K562 (cell line): ENCODE data around the gene RALGPS1. TPM values are rescaled to one million over a fixed set of nuclear protein-coding genes. Genes with fewer than 3 reads are reported as not detected.

Experiments
- NR3C1 ChIP-seq: sonication (generic); formaldehyde crosslinking; IDR thresholded peaks from 2 replicates; pipeline ENCODE4 v1.8.1; 2022; ENCODE audit warnings: missing genetic modification reagents
- polyA plus RNA-seq, 8 experiments: library from polyadenylated mRNA; depleted of rRNA in 4 of 8; stranded (reverse) in 5 of 8; unstranded in 3 of 8; fragments of >200 nt; fragmentation: Nextera tagmentation in 2 of 8; fragmentation: Illumina TruSeq in 1 of 8; extraction: Ambion mirVana in 2 of 8; extraction: Trizol in 1 of 8; gene quantifications; 2 replicates each; pipeline versions ENCODE4 v1.2.1 to v1.2.3, GENCODE V29; 2011 to 2014; ENCODE audit warnings: inconsistent platforms in 1 of 8, missing spikeins in 1 of 8
- total RNA-seq, 7 experiments: library from RNA; depleted of rRNA in 6 of 7; stranded (reverse); fragments of >200 nt in 6 of 7; fragmentation: Illumina TruSeq in 2 of 7; extraction: Trizol in 2 of 7; gene quantifications; 2 replicates each; pipeline versions ENCODE4 v1.2.1 to v1.2.3, GENCODE V29; 2011 to 2021; ENCODE audit warnings: low replicate concordance in 1 of 7
- TF ChIP-seq, protein P1 (sequence below): fragments of 450-650 bp; IDR thresholded peaks from 2 replicates; pipeline ENCODE4 v1.6.1; 2016; ENCODE audit warnings: low read depth

RALGPS1 gene
- total and polyA plus RNA-seq, 9 of the 15 experiments (the other 6 are each of a cell fraction or from before 2014, with no cell fraction given) = 0.04 to 2.6 (median 1.5) TPM

DNA sequence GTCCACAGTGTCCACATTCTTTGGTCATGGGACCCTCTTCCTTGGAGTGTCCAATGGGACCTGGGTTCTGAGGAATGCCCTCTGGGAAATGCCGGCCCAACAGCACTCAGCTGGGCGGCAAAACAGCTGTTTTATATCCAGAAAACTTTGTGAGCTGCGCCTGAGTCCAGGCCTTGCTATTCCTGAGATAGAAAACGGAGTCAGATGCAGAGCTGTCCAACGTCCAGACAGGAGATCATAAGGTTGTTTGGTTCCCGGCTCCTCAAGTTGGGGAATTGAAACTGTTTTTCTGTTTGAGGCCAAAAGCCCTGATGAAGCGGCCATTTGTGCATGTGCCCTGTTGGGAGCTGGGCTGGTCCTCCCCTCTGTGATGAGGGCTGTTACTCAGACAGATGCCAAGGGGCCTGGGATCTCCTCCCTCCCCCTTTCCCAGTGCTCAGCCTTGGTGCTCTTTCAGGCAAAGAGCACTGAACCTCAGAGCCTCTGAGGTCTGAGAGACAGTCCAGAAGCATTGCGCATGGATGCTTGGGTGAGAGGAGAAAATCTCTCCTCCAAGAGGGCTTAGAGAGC lies 283.4 kb downstream of the RALGPS1 start (continued):
- TF ChIP-seq, protein P1, sequence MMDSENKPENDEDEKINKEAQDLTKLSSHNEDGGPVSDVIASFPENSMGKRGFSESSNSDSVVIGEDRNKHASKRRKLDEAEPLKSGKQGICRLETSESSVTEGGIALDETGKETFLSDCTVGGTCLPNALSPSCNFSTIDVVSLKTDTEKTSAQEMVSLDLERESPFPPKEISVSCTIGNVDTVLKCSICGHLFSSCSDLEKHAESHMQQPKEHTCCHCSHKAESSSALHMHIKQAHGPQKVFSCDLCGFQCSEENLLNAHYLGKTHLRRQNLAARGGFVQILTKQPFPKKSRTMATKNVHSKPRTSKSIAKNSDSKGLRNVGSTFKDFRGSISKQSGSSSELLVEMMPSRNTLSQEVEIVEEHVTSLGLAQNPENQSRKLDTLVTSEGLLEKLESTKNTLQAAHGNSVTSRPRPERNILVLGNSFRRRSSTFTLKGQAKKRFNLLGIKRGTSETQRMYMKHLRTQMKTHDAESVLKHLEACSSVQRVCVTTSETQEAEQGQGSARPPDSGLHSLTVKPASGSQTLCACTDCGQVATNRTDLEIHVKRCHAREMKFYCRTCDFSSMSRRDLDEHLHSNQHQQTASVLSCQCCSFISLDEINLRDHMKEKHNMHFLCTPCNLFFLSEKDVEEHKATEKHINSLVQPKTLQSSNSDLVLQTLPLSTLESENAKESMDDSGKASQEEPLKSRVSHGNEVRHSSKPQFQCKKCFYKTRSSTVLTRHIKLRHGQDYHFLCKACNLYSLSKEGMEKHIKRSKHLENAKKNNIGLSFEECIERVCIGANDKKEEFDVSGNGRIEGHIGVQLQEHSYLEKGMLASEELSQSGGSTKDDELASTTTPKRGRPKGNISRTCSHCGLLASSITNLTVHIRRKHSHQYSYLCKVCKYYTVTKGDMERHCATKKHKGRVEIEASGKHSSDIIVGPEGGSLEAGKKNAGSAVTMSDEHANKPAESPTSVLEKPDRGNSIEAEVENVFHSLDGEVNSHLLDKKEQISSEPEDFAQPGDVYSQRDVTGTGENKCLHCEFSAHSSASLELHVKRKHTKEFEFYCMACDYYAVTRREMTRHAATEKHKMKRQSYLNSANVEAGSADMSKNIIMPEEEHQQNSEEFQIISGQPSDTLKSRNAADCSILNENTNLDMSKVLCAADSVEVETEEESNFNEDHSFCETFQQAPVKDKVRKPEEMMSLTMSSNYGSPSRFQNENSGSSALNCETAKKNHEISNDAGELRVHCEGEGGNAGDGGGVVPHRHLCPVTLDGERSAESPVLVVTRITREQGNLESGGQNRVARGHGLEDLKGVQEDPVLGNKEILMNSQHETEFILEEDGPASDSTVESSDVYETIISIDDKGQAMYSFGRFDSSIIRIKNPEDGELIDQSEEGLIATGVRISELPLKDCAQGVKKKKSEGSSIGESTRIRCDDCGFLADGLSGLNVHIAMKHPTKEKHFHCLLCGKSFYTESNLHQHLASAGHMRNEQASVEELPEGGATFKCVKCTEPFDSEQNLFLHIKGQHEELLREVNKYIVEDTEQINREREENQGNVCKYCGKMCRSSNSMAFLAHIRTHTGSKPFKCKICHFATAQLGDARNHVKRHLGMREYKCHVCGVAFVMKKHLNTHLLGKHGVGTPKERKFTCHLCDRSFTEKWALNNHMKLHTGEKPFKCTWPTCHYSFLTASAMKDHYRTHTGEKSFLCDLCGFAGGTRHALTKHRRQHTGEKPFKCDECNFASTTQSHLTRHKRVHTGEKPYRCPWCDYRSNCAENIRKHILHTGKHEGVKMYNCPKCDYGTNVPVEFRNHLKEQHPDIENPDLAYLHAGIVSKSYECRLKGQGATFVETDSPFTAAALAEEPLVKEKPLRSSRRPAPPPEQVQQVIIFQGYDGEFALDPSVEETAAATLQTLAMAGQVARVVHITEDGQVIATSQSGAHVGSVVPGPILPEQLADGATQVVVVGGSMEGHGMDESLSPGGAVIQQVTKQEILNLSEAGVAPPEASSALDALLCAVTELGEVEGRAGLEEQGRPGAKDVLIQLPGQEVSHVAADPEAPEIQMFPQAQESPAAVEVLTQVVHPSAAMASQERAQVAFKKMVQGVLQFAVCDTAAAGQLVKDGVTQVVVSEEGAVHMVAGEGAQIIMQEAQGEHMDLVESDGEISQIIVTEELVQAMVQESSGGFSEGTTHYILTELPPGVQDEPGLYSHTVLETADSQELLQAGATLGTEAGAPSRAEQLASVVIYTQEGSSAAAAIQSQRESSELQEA = no peak
- TF ChIP-seq NR3C1 (CRISPR knock-in tag) = no peak
